GM19099 (cell line): ENCODE results near the gene TTLL7.

Experiments
- POLR2A ChIP-seq: IDR thresholded peaks from 3 replicates; pipeline ENCODE4 v1.6.1; 2011; ENCODE audit warnings: low read depth; ENCODE audit not compliant: insufficient read length; ENCODE audit errors: extremely low read depth

TTLL7 gene

GRCh38 chr1:84001501-84001900 is 2.6 kb upstream of the TTLL7 start:
- TF ChIP-seq POLR2A = no peak

DNA sequence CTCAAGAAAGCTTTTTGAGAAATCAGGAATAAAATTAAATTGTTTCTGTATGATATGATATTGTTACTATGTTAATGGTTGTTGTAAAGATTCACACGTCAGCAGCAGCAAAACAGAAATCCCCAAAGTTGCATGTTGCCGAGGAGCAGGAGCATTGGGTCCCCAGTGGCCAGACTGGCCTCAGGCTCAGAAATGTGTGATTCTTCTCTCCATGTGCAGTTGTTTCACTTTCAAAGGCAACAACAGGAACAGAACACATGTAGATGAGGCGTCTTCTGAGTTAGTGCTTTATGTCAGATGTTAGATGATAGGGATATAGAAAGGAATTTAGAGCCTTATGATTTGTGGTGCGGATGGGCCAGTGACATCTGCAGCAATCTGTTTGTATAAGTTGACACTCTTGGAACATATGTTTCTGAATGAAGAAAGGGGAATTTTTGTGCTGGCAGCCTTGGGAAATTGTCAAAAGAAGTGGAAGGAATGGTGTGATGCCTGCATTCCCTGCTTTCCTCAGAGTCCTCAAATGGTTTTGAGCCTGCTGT is 2.1 kb upstream of the TTLL7 start:
- TF ChIP-seq POLR2A = no peak

DNA sequence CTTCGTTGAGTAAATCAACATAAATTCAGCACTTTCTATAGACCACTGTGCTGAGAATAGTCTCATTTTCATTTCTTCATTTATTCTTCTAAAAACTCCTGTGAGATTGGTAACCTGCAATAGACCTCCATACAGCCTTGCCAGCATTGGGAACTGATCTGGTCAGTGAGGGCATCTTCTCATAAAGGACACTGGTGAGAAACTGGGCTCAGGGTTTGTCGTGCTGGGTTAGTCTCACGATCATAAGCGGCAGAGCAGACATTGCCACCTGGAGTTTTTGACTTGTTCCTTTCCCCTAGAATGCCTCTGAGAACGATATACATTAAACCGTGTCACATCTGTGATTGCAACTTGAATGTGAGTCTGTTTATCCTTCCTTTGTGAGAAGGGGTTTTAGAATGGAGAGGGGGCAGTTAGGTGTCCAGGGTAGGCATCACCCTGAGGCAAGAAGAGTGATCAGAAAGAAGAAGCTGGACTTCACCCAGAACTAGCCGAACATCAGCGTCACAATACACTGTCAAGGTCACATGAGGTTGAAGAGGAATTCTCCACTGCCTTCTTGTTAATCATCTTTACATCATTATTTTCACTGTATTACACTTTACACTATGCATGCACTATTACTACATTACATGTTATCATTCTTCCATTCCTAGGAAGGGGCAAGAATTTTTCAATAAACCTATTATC is 1.4 kb upstream of the TTLL7 start:
- no peak for TF ChIP-seq POLR2A

GRCh38 chr1:83999316-83999819 is 436 bp upstream of the TTLL7 start:
- TF ChIP-seq POLR2A = peak; percentile 33

DNA sequence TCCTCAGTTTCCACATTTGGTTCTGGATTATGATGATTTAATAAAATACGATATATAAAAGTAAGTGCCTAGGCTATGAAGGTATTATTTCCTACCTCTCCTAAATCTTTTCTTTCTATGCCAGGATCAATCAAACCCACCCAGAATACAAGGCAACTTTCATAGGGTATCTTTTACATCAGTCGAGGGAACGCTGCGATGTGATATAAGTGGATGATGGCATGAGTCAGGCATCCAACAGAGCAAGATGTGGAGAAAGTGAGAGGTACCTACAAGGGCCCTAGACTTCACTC is 781 bp downstream of the TTLL7 start:
- no peak for TF ChIP-seq POLR2A

DNA sequence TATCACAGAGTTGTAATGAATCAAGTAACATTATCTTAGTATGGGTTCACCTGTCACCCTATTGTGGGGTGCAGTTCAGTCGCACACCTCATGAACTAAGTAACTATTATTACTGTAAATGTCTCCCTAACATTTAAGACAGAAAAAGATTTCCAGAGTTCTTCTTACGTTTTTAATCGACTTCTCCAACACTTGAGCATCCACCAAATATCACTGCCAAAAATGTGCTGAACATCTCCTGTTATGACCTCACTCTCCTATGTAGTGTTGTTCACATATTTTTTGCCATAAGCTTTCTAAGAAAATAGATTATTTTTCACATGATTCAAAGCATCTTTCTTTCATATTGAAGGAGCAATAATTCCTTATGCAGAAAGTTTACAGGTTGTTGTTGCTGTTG is 1.3 kb downstream of the TTLL7 start:
- TF ChIP-seq POLR2A = no peak

DNA sequence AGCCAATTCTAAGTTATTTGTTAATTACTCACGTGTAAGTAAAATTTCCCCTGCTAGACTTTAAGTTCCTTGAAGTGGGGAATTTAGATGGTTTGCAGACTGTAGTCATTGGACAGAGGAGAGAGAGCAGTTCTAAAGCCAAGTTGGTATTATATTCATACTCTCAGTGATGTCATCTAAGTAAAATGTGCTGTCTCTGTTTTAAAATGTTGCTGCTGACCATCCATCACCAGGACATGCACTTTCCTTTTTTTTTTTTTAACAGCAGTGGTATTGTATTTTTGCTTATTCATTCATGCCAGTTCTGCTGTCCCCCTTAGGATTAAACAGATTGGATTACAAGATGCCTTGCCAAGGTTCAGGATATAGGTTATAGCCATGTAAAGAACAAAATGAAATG is 2.3 kb downstream of the TTLL7 start:
- no peak for TF ChIP-seq POLR2A

GRCh38 chr1:83996191-83996590 is 2.7 kb downstream of the TTLL7 start:
- no peak for TF ChIP-seq POLR2A

DNA sequence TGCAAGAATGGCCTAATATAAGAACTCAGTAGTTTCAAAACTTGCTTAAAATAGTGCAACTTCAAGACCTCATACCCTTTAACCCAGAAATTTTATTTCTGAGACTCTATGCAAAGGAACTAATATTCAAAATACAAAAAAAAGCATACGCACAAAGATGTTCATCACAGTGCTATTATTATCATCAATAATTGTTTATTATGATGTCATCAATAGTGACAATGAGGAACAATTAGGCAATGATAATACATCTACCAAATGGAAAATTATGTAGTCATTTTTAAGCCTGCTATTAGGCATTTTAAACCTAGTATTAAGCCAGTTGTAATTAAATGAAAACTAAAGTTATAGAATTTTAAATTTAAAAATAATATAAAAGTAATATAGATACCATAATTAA is 3.3 kb downstream of the TTLL7 start:
- TF ChIP-seq POLR2A = no peak

GRCh38 chr1:83994111-83994510 is 4.8 kb downstream of the TTLL7 start:
- no peak for TF ChIP-seq POLR2A

- TF ChIP-seq POLR2A = no peak
Measured at GRCh38 chr1:83990734-83991133, 8.2 kb downstream of the TTLL7 start.

GRCh38 chr1:83985048-83985447 is 13.9 kb downstream of the TTLL7 start:
- no peak for TF ChIP-seq POLR2A

- TF ChIP-seq POLR2A = no peak
Measured at GRCh38 chr1:83978056-83978455, 20.9 kb downstream of the TTLL7 start.

DNA sequence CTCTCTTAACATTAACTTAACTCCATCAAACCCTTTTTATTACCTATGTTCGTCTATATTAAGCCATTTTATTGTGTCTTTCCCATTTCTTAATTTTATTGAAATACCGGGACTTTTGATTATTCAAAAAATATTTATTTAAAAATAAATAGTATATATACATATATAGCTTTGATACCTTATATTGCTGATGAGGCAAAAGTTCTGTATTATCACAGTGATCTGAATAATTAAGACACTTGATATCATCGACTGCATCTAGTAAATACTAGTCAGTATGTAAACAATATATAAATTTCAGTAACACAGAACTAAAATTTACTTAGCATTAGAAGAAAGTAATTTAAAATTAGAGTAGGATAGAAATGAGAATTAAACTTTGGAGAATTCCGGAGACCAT is 22.0 kb downstream of the TTLL7 start:
- no peak for TF ChIP-seq POLR2A

DNA sequence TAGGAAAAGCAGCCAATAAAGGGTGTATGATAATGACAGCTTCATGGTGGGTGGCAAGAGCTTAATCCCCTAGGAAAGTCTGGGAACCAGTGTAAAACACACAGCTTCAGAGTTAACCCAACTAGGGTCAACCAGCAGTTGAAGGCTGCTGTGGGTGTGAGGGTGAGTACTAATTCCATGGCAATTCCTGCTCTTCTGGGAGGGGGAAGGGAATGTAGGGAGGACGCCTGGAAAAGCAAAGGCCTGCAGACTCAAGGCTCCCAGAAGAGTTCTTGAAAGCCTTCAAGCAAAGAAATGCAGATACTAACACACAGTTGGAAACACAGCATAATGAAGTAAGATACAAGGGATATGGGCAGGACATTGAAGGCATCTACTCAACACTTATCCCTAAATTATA is 28.1 kb downstream of the TTLL7 start:
- no peak for TF ChIP-seq POLR2A

DNA sequence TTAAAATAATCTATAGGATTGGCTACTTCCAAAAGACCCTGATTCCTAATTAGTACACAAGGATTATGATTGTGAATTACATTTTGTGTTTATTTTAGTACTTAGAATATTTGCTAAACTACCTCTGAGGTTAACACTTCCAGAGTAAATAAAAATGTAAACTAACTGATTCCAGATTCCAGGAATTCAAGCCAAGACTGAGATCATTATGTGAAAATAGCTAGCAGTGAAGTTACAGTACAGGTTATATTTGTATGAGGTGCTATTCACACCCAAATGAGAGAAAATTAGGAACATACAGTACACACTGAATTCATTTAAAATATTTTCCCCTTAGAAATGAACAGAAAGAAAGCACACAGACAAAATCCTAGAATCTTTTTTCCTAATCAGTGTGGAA is 28.8 kb downstream of the TTLL7 start:
- TF ChIP-seq POLR2A = no peak

DNA sequence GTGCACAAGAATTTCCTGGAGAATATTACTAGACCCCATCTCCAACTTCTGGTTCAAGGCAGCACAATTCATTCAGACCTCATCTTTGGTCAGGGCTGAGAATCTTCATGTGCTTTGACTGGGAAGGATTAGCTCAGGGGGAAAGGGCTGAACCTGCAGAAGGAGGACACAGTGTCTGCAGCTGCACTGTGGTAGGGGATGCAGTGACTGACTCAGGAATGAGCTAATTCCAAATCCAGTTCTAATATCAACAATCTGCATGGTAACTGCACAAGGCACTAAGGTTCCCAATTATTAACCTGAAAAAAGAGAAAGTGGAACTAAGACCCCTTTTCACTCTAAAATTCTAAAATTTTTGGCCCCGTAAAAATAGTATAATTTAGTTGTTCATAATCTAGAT is 31.6 kb downstream of the TTLL7 start:
- no peak for TF ChIP-seq POLR2A
